ENCODE measurements around the gene KRI1.

The KRI1 gene

DNA sequence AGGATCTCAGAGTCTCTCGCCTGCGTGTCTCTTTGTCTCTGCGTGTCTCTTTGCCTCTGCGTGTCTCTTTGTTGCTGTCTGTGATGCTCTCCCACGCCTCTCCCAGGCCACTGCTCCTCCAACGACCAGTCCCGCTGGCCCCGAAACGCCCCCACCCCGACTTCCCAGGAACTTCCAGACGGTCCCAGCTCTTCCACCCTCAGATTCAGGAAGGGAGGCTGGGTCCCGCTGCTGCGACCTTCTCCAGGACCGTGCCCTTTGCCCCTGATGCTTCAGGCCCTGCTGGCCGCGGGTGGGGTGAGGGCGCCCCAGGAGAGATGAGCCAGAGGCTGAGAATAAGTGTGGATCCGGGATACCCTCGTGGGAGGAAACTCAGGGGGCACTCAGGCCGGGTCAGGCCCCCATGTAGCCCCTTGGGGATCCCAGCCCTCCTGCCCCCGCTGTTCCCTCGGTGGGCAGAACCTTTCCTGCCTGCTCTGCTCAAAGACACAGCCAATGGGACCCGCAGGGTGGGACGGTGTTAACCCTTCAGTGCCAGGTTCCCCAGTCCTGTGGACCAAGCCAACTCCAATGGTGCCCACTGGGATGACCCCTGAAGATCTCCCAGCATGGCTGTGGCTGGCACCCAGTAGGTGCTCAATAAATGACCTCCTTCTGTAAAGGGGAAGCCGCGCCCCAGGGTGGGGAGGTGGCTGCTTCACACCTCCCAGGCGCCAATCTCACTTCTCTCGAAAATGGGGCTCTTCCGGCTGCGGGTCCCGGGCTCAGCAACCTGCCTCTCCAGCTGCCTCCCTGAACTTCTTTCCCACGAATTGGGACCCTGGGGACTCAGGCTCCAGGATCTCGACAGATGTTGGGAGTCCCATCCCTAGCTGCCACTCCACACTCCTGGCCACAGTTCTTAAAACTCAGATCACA lies 47.1 kb downstream of the KRI1 start:
- DNase-seq (ENCODE audit: low spot score), result peak; percentile 58

GRCh38 chr19:10517760-10518443 lies 47.9 kb downstream of the KRI1 start:
- peak; percentile 64 for DNase-seq (ENCODE audit: low spot score)

DNA sequence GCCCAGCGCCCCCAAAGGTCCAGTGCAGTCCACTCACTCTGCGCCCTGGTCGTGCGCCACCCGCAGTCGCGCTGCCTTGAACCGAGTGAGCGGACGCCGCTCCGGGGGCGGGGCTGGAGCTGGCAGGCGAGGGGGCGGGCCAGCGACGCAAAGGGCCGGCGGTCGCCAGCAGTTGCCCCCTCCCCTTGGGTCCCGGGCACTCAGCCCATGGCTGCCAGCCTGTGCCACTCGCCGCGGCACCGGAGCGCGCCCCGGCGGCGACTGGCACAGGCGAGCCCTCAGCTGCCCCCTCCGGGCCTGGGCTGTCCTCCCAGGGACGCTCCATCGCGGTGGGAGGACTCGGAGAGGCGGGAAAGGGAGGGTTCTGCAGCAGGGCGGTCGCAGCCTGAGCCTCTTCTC lies 48.5 kb downstream of the KRI1 start, which contains the start of gene S1PR5:
S1PR5 (minus strand) TSS at position 87 of the 399 bp plus-strand sequence. CDS start 2,436 bp downstream, outside the sequence.
- peak; percentile 65 for DNase-seq (ENCODE audit: low spot score)

- DNase-seq (ENCODE audit: low spot score), result no peak
These were observed 49.0 kb downstream of the KRI1 start for GRCh38 chr19:10516671-10517286.

- no peak for DNase-seq (ENCODE audit: low spot score)
These were observed 49.8 kb downstream of the KRI1 start for GRCh38 chr19:10516064-10516385.

GRCh38 chr19:10514211-10515145 lies 51.3 kb downstream of the KRI1 start:
- DNase-seq (ENCODE audit: low spot score), result peak; percentile 77

GRCh38 chr19:10513223-10513622 lies 52.6 kb downstream of the KRI1 start:
- DNase-seq (ENCODE audit: low spot score), result no peak

DNA sequence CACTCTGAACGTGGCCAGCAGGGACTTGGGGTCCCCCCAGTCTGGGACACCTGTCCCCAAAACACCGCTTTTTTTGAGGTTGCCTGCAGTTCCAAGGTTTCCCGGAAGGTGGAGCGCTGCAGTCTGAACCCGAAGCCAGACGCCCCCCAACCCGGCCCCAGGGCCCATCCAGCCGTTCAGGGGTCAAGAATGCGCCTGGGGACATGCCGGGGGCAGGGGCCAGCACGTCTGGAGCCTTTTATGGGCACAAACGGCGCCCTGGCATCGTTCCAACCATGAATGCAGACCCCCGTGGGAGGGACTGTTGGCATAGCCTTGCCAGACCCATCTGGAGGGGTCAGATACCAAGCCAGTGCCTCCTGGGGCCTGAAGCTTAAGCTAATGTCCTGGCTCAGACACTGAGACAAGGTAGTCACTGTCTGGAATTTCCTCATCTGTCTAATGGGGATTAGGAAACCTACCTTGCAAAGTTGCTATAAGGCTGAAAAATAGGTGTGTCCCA lies 55.5 kb downstream of the KRI1 start:
- peak; percentile 76 for DNase-seq (ENCODE audit: low spot score)

DNA sequence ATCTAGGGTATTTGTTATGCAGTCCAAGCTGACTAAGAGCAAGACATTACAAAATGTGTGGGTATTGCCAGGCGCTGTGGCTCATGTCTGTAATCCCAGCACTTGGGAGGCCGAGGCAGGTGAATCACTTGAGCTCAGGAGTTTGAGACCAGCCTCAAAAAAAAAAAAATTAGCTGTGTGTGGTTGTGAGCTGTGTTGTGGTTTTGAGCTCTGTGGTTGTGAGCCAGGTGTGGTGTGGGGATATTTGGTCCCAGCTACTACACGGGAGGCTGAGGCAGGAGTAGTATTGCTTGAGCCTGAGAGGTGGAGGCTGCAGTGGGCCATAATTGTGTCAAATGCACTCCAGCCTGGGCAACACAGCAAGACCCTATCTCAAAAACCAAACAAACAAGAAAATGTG lies 57.1 kb downstream of the KRI1 start:
- DNase-seq (ENCODE audit: low spot score), result no peak

DNA sequence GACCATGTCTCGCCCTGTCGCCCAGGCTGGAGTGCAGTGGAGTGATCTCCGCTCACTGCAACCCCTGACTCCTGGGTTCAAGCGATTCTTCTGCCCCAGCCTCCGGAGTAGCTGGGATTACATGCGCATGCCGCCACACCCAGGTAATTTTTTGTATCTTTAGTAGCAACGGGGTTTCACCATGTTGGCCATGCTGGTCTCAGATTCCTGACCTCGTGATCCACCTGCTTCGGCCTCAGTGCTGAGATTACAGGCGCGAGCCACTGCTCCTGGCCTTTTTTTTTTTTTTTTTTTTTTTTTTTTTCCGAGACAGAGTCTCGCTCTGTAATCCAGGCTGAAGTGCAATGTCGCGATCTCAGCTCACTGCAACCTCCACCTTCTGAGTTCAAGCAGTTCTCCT lies 57.8 kb downstream of the KRI1 start:
- DNase-seq (ENCODE audit: low spot score), result no peak

GRCh38 chr19:10505583-10506229 lies 60.1 kb downstream of the KRI1 start:
- peak; percentile 82 for DNase-seq (ENCODE audit: low spot score)
